SKM-1 treated with dmso at 0.1 percent for 144 hours (cell line): ENCODE results near the gene PDAP1.
"Not testable (repeated sequence)": the region's sequence is repeated elsewhere in the genome, so short reads cannot be mapped to it uniquely, and the experiment has no call there.

Experiments
- DNase-seq: peaks from one replicate; lab custom pipeline; 2025; ENCODE audit not compliant: unreplicated experiment; lab: John Stamatoyannopoulos, UW

The PDAP1 gene, protein sequence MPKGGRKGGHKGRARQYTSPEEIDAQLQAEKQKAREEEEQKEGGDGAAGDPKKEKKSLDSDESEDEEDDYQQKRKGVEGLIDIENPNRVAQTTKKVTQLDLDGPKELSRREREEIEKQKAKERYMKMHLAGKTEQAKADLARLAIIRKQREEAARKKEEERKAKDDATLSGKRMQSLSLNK

DNA sequence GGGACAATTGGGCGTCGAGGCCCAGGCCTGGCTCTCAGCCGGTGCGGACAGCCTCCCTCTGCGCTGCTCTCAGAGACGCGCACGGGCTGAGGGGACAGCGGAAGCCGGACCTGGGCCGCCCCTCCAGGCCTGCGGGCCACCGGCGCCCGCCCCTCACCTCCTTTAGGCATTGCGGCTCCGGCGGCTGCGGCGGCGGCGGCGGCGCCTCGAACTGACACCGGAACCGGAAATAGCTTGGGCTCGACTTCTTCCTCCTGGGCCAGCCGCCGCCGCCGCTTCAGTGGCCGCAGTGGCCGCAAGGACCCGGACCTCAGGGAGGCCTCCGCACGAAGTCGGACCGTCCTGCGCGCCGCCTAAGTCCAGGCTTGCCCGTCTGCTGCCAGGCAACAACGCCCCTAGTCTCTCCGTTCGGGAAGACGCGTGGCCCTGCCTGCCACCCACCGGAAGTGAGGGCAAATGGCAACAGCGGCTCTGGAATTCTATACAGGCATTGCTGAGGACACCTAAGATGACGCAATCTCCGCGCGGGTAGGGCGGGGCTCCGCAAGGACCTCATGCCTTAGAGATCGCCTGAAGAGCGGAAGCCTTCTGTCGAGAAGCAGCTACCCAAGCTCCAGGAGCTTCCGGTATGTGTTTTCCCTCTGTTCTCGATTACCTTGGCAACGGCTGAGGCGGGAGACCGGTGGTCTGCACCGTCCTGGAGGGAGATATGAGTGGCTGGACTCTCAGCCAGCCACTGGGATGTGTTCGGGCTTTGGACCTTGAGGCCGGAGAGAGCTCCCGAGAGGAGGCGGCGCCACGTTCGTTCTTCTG is at the start of gene PDAP1, which contains the start of gene BUD31:
TSS of gene PDAP1 (minus strand) at position 219 of the 813 bp plus-strand sequence. CDS start at position 170, 49 bp downstream.
TSS of gene BUD31 (plus strand) at position 591 of the 813 bp plus-strand sequence. CDS start 2,124 bp downstream, outside the sequence.
- DNase-seq: peak; percentile 92

DNA sequence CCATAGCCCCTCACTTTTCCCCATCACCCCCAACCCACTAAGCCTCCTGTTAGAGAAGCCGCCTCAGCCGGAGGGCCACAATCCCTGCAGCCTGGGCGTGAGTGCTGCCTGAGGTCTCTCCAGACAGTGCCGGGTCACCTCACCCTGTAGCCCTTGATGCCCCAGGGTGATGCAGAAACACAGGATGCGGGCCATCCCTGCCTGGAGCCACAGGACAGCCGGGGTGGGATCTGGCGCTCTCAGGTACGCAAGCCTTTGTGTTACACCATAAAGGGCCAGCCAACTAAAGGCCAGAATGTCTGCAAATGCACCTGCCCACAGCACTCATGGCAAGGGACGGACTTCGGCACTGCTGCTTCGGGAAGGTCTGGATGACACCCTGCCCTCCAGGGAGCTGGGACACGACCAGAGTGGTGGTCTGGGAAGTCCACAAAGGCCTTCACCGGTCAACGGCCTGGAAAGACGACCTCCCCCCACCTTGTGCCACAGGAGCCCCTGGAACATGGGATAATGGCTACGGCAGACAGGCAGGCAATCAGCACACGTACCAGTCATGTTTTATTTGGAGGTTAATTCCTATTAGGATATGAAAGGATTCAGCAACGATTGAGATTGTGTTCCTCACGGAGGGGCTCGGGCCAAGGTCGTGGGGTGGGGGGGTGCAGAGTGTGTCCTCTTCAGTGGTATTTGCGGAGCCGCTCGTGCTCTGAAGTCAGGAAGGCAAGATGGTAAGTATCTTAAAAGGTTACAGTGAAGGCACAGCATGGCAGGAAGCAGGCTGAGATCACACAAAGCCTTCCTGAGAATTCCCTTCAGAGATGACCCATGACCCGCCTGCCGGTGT is 49.5 kb upstream of the PDAP1 start:
- no peak for DNase-seq

DNA sequence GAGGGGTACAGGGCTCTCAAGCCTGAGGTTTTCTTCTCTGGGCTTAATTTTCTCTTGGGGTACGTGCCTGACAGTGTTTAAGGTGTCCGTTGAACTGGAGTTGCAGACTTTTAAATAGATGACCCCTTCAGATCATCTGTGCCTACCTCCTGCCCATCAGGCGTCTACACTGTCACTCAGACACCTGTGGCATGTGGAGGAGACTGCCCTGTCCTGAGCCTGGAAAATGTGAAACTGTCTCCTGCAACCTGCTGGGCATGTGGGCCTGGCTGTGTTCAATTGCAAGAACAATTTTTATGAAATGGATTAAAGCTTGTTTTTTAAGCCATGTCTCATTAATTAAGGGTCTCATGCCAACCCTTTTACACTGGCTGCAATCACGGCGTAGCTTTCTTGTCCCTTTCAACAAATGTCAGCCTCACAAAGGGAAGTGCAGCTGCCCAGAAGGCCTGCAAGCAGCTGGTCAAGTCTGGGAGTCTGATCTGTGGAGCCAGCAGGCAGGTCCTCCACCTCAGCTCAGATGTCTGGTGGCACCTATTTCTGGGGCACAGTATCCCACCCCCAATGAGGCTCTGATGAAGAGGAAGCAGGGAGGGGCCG is 48.8 kb upstream of the PDAP1 start:
- DNase-seq: no peak

DNA sequence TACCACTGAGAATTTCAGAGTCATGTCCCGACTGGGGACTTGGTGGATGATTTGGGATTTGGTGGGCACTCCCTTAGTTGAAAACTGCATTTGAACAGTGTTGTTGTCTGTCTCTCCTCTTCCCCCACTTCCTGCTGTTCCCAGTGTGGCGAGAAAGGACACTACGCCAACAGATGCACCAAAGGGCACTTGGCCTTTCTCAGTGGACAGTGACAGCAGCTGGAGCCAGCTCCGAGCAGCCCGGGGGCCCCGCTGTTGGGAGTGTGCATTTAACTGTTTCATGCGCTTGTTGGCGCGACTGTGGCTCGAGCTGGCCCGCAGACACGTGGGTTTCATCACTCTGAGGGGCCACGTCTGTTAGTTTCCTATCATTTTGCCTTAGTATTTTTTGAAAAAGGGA is 47.9 kb upstream of the PDAP1 start:
- no peak for DNase-seq

DNA sequence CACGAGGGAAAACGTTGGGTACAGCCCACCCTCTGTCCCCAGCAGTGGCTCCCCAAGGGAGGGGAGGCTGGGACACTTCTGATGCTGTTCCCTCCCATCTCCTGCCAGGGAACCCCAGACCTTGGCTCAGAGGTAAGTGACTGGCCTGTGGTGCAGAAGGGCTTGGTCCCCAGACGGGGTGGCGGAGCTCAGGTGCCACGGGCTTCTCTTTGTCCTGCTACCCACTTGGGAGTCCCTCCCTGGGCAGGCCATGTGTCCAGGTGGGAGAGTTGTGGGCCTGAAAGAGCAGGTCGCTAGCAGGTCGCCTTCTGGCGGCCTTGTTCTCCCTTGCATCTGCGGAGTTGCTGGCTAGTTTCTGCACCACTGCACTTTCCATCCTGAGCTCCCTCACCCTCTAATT is 47.5 kb upstream of the PDAP1 start:
- no peak for DNase-seq

DNA sequence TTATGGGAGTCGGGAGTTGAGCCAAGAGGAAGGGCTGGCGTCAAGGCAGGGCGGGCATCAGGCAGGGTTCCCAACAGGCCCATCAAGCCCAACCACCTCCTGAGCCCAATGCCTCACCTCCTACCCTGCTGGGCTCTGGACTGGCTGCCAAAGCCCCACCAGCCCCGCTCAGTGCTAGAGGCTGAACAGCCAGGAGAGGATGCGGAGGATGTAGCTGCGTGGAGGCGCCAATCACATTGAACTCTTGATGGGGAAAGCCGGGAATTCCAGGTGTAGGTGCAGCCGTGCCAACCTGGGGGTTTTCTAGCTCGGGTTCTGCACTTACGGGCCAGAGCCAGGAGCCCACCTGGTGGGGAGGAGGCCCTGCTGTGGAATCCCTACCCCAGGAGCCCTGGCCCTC is 44.7 kb upstream of the PDAP1 start:
- no peak for DNase-seq

DNA sequence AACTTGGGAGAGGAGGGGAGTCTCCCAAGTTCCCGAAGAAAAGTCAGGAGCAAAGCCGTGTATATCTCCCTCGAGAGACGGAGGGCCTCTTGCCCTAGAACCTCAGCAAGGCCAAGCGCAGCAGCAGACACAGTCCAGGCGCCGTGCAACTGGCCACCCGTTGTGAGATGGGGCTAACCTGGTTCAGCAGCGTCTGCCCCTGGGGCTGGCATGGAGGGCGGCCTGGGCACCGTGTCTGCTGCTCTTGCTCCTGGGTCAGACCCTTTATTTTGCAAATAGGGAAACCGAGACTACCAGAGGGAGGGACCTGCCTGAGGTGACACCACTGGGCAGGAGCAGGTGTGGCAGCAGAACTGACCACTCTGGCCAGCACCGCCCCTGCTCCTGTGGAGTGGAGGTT is 44.1 kb upstream of the PDAP1 start:
- DNase-seq: no peak

DNA sequence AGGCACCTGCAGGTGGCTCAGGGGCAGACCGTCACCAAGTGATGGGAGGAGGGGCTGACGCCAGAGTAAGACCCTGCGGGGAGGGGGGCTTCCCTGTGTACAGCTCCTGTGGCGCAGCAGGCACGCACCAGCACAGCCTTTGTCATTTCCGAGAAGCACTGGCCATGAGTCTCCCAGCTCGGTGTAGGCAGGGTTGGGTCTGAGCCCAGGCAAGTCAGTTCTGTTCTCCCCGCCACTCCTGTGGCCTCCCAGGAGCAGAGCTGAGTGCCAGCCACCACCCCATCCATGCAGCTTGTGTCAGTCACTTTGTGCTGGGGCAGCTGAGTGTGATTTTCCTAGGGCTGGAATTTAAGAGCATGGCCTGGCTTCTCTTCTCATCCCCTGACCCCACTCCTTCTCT is 43.5 kb upstream of the PDAP1 start:
- DNase-seq: no peak

DNA sequence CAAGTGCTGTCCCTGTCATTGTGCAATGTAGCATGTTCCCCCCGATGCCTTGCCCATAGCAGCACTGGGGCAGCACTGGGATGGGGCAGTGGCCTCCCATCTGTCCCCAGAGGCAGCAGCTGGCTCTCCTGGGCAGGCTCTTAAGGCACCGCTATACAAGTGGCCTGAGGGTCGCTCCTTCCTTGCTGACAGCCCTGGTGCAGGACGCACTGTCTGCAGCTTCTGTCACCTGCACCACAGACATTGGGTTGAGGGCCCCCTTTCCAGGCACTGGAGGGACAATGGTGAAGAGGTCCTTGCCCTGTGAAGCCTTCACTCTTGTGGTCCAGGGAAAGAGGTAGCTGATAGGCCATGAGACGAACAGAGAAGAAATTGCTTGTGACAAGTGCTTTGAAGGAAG is 40.9 kb upstream of the PDAP1 start:
- peak; percentile 68 for DNase-seq

DNA sequence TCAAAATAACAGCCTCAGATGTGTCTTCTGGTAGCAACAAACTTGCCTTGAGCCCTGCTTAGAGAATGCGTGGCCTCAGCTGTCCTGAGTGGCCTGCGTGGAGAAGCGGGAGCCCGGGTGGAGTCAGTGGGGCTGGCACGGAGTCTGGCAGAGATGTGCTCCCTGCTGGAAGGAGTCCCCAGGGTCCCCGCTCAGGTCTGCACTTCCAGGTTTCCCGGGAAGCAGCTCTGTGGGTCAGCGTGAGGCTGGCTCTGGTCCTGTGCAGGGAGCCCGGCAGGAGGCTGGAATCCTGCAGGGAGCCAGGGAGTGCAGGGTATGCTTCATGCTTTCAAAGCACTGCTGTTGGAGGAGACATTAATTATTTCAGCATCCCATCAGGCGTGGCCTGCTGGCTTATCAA is 40.5 kb upstream of the PDAP1 start:
- DNase-seq: no peak

DNA sequence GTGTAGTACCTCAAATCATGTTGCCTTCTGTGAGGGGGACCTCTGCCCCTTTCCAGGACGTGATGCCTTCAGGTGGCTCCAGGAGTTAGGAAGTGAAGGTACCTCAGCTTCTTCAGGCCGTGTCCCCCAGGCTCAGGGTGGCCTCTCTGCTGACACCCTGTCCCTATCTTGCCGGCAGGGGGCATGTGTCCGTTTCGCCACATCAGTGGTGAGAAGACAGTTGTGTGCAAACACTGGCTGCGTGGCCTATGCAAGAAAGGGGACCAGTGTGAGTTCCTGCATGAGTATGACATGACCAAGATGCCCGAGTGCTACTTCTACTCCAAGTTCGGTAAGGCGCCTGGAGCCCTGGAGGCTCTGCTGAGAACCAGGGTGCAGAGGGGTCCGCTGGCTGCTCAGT is 39.5 kb upstream of the PDAP1 start:
- DNase-seq: peak; percentile 24

DNA sequence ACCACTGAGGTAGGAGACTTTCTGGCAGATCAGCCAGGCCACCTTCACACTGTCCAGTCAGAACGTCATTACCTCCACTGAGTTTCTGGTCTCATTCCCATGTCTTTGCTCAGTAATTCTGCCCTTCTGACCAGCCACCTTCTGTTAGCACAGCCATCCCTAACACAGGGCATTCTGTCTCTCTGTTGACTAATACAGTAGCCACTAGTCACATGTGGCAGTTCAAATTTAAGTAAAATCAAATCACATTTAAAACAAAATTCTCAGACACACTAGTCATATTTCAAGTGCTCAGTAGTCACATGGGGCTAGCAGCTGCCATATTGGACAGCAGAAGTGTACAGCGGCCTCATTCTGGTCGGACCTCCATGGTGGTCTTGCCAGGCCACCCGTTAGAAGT is 37.7 kb upstream of the PDAP1 start:
- no peak for DNase-seq

DNA sequence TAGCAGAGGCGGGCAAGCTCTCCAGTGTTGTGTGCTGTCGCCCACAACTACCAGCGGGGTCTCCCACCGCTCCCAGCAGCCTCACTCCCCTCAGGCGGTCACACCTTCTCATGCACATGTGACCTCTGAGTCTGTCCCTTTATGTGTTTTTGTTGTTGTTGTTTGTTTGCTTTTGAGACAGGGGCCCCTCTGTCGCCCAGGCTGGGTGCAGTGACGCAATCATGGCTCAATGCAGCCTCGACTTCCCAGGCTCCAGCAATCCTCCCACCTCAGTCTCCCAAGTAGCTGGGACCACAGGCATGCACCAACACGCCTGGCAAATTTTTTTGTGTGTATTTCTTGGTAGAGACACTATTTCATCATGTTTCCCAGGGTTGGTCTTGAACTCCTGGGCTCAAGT is 31.8 kb upstream of the PDAP1 start:
- no peak for DNase-seq

DNA sequence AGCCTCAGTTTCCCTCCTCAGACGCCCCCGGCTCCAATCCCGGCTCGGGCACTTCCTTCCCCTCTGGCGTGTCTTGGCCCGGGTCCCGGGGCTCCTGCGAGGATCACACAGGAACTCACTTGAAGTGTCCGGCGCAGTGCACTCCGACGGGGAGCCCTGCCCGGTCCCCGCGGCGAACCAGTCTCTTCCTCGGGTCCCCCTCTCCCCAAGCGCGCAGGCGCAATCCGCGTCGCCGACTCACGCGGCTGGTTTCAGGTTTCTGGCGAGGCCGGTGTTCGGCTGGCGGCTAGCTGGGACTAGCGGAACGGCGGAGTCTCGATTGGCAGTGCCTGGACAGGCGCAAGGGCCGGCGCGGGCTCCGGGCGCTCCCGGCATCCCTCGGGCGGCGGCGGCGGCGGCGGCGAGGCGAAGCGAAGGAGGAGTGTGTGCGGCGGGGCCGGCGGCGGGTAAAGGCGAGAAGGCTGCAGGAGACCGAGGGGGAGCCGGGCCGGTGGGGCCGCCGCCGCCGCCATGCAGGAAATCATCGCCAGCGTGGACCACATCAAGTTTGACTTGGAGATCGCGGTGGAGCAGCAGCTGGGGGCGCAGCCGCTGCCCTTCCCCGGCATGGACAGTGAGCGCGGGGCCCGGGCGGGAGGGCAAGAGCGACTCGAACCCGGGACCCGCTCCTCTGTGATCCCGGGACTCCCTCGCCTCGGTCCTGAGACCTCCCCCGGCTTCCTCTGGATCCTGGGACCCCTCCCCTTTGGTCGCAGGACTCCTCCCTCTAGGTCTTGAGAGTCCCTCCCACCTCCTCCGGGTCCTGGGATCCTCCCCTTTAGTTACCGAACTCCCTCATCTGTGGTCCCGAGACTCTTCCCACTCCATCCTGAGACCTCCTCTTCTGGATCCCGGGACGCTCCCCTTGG is 30.4 kb upstream of the PDAP1 start, which contains the start of the genes CPSF4 and PTCD1:
TSS of gene CPSF4 (plus strand) at position 371 of the 908 bp plus-strand sequence. CDS start at position 511, 140 bp downstream.
TSS of gene PTCD1 (minus strand) at position 226 of the 908 bp plus-strand sequence. CDS start 3,556 bp downstream, outside the sequence.
- DNase-seq: peak; percentile 90

DNA sequence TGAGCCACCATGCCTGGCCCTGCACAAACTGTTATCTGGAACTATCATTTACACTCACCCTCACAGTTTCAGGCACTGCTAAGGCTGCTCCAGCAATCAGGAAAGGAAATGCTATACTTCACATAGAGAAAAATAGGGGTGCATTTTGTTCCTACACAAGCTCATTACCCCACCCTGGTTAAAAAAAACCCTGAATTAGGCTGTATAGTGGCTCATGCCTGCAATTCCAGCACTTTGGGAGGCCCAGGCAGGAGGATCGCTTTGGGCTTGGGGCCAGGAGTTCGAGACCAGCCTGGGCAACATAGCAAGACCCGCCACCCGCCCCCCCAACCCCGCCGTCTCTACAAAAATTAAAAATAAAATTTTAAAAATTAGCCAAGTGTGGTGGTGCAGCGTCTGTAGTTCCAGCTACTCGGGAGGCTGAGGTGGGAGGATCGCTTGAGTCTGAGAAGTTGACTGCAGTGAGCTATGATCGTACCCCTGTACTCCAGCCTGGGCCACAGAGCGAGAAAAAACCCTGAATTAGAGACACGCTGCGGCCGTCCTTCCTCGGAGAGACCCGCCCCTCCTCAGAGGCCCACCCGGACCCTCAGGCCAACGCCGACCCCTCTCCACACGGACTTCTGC is 29.7 kb upstream of the PDAP1 start:
- no peak for DNase-seq

DNA sequence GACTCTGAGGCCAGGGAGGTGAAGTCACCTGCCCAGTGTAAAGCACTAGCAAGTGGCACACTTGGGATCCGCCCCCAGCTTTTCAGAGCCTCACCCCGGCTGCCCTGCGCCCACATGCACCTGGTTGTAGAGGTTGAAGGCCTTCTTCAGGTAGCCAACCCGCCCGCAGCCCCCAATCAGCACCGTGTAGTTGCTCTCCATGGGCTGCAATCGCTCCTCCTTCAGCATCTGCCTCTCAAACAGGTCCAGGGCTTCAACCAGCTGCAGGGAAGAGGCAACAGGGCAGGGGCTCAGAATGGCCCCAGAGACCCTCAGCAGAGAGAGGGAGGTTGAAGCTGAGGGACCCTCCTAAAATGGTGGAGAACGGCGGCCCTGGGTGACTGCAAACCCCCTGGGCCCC is 24.8 kb upstream of the PDAP1 start:
- no peak for DNase-seq

DNA sequence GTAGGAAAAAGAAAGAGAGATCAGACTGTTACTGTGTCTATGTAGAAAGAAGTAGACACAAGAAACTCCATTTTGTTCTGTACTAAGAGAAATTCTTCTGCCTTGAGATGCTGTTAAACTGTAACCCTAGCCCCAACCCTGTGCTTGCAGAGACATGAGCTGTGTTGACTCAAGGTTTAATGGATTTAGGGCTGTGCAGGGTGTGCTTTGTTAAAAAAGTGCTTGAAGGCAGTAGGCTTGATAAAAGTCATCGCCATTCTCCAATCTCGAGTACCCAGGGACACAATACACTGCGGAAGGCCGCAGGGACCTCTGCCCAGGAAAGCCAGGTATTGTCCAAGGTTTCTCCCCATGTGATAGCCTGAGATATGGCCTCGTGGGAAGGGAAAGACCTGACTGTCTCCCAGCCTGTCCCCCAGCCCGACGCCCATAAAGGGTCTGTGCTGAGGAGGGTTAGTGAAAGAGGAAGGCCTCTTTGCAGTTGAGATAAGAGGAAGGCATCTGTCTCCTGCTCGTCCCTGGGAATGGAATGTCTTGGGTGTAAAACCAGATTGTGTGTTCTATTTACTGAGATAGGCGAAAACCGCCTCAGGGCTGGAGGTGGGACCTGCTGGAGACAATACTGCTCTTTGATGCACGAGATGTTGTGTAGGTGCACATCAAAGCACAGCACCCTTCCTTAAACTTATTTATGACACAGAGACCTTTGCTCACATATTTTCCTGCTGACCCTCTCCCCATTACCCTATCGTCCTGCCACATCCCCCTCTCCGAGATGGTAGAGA is 23.6 kb upstream of the PDAP1 start:
- not testable (repeated sequence) for DNase-seq

DNA sequence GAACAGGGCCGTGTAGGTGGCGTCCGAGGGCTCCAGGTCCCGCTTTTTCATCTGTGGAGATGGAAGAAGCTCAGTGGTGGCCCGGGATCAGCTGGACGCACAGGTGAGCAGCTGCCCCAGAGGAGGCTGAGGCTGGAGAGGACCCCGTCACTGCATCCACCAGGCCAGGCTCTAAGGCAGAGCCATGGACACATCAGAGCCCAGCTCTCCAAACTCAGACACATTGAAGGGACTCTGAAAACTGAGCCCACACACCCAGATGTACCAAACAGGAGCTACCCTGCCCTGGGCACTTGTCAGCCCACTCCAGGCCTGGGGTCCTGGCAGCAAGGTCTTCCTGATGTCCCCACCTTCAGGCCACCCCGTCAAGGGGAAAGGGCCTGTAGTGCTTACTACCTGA is 21.4 kb upstream of the PDAP1 start:
- DNase-seq: no peak
